Type B pancreatic cell (in vitro differentiated cells): ENCODE measurements around the gene DYNLL1. TPM values are rescaled to one million over a fixed set of nuclear protein-coding genes. Genes with fewer than 3 reads are reported as not detected.
A peak's percentile ranks its signal among the peaks of the same experiment; 100 is the strongest.

Experiments
- DNase-seq: peaks from one replicate; pipeline ENCODE4 v3.0.0; 2021; ENCODE audit warnings: mixed read lengths; ENCODE audit not compliant: unreplicated experiment; ENCODE audit errors: extremely low spot score
- H3K27ac Mint-ChIP-seq: 2 replicates; pipeline ENCODE4 v1.8.0; 2021; ENCODE audit warnings: mild to moderate bottlenecking, mixed read lengths
- H3K27me3 Mint-ChIP-seq: 2 replicates; pipeline ENCODE4 v1.8.0; 2021; ENCODE audit warnings: mixed read lengths
- H3K36me3 Mint-ChIP-seq: 2 replicates; pipeline ENCODE4 v1.8.0; 2021; ENCODE audit warnings: mixed read lengths
- H3K4me1 Mint-ChIP-seq: one replicate; pipeline ENCODE4 v1.8.0; 2021; ENCODE audit warnings: mixed read lengths; ENCODE audit not compliant: unreplicated experiment
- H3K4me3 Mint-ChIP-seq: 2 replicates; pipeline ENCODE4 v1.8.0; 2021; ENCODE audit warnings: mild to moderate bottlenecking, mixed read lengths
- H3K9me3 Mint-ChIP-seq: 2 replicates; pipeline ENCODE4 v1.8.0; 2021; ENCODE audit warnings: mixed read lengths
- total RNA-seq: library from RNA; stranded (reverse); gene quantifications from 2 replicates; pipeline ENCODE4 v1.2.1, GENCODE V29; 2021; ENCODE audit warnings: low replicate concordance
- TF ChIP-seq, protein P1 (sequence below): fragments of 200-600 bp; sonication (generic); conservative IDR thresholded peaks from 2 replicates; pipeline ENCODE4 v1.5.0; 2021; ENCODE audit warnings: antibody characterized with exemption, mild to moderate bottlenecking

DYNLL1 gene
- total RNA-seq, 1 donor from 2014 or later: 451 TPM

GRCh38 chr12:120536064-120536791, 40.3 kb downstream of the DYNLL1 start:
- peak overlapping the region; percentile 94 for H3K4me3 Mint-ChIP-seq
- no peaks in the 10 kb centered on the region for H3K9me3 Mint-ChIP-seq
- DNase-seq: no peak
- no peaks in the 10 kb centered on the region for H3K27me3 Mint-ChIP-seq
- H3K36me3 Mint-ChIP-seq: peaks cover 9% of the 10 kb centered on the region
- H3K4me1 Mint-ChIP-seq: peaks cover 35% of the 10 kb centered on the region
- H3K27ac Mint-ChIP-seq: peak overlapping the region; percentile 80
- TF ChIP-seq, protein P1, sequence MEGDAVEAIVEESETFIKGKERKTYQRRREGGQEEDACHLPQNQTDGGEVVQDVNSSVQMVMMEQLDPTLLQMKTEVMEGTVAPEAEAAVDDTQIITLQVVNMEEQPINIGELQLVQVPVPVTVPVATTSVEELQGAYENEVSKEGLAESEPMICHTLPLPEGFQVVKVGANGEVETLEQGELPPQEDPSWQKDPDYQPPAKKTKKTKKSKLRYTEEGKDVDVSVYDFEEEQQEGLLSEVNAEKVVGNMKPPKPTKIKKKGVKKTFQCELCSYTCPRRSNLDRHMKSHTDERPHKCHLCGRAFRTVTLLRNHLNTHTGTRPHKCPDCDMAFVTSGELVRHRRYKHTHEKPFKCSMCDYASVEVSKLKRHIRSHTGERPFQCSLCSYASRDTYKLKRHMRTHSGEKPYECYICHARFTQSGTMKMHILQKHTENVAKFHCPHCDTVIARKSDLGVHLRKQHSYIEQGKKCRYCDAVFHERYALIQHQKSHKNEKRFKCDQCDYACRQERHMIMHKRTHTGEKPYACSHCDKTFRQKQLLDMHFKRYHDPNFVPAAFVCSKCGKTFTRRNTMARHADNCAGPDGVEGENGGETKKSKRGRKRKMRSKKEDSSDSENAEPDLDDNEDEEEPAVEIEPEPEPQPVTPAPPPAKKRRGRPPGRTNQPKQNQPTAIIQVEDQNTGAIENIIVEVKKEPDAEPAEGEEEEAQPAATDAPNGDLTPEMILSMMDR: no peak

DNA sequence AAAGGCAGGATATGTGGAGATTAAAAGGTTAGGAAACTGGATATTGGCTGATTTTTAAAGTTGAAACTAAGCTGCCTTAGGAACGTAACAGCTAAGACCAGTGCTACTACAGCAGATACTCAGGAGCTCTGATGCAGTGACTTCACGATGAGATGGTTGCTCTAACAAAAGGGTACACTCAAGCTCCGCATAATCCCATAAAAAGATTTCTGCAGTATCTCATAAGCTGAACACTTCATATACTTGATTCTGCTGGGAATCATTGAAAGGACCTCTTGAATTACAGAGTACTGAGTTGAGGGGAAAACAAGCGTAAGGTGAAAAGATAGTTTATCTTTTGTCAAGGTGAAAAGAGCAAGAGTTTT, 41.9 kb downstream of the DYNLL1 start:
- no peak for DNase-seq
- peak overlapping the region; percentile 1 for H3K27ac Mint-ChIP-seq
- H3K36me3 Mint-ChIP-seq: peaks cover 11% of the 10 kb centered on the region
- H3K27me3 Mint-ChIP-seq: no peaks in the 10 kb centered on the region
- no peaks in the 10 kb centered on the region for H3K9me3 Mint-ChIP-seq
- peak overlapping the region; percentile 60 for H3K4me3 Mint-ChIP-seq
- peaks cover 35% of the 10 kb centered on the region for H3K4me1 Mint-ChIP-seq
- TF ChIP-seq, protein P1: no peak

GRCh38 chr12:120538281-120539156, 42.6 kb downstream of the DYNLL1 start:
- peaks cover 35% of the 10 kb centered on the region for H3K4me1 Mint-ChIP-seq
- DNase-seq: no peak
- H3K9me3 Mint-ChIP-seq: no peaks in the 10 kb centered on the region
- TF ChIP-seq, protein P1: no peak
- H3K27ac Mint-ChIP-seq: peak overlapping the region; percentile 46
- H3K4me3 Mint-ChIP-seq: peak overlapping the region; percentile 60
- H3K36me3 Mint-ChIP-seq: peaks cover 12% of the 10 kb centered on the region
- no peaks in the 10 kb centered on the region for H3K27me3 Mint-ChIP-seq

- Mint-ChIP-seq H3K4me3 (no peak overlapping the region), H3K4me1 (peaks cover 35% of the 10 kb centered on the region), H3K9me3 (no peaks in the 10 kb centered on the region), H3K27me3 (no peaks in the 10 kb centered on the region), H3K27ac (peak overlapping the region; percentile 46), H3K36me3 (peaks cover 12% of the 10 kb centered on the region)
- no peak for DNase-seq
- TF ChIP-seq, protein P1: no peak
Measured at GRCh38 chr12:120539303-120539702, 43.4 kb downstream of the DYNLL1 start.

DNA sequence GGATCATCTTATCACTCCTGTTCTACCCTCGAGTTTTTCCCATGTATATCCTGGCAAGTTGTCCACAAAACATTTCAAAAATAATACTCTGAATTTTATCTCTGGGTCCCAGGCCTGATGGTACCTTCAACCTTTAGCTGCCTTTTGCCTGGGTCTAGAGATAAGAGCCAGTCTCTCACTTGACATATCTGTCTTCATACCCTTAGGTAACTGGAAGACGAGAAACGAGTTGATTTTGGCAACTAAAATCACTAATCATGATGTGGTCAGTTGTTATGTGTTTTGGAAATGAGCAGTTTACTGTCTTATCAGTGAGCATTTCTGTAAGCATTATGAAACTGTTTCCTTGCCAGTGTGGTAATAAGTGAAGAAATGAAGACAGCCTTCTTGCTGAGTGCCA, 44.5 kb downstream of the DYNLL1 start:
- Mint-ChIP-seq H3K4me3 (no peak overlapping the region), H3K4me1 (peaks cover 35% of the 10 kb centered on the region), H3K36me3 (peaks cover 12% of the 10 kb centered on the region), H3K9me3 (no peaks in the 10 kb centered on the region), H3K27ac (no peak overlapping the region), H3K27me3 (no peaks in the 10 kb centered on the region)
- no peak for DNase-seq
- TF ChIP-seq, protein P1: no peak
